Left cardiac atrium (tissue), 4 donors: ENCODE data around the gene SKI. TPM values are rescaled to one million over a fixed set of nuclear protein-coding genes. Genes with fewer than 3 reads are reported as not detected.
A peak's percentile ranks its signal among the peaks of the same experiment; 100 is the strongest.
"Not testable (repeated sequence)": the region's sequence is repeated elsewhere in the genome, so short reads cannot be mapped to it uniquely, and the experiment has no call there.

Experiments used
- ATAC-seq, 2 donors: fragments of 200-7000 bp; cut with Tn5 transposase; one replicate each; pipeline ENCODE4 v1.9.1; 2020; ENCODE audit warnings: mild to moderate bottlenecking in 2 of 2, moderate library complexity in 2 of 2
- DNase-seq: peaks from one replicate; pipeline ENCODE4 v3.0.0-alpha.2; 2020
- intact Hi-C, 2 donors: fragments of 100-400 bp; cut with DNase I; formaldehyde crosslinking; loops; one replicate each; pipeline versions ENCODE4 v1.14.1 to v1.15.1; 2022 to 2023
- total RNA-seq, 2 donors: library from RNA; stranded (reverse); fragmentation: NEBNext Ultra II Directional; extraction: Animal tissue kit (Norgen Biotek cat#: 25700); gene quantifications; one replicate each; pipeline ENCODE4 v1.2.1, GENCODE V29; 2021
- donor health status: DM: no; HTN: yes; CAD: no.
- donor health status: DM: no; HTN: yes; CAD: no; lungs with severe emphysema.
- donor health status: DM: yes; HTN: yes; CAD: no.
- donor health status: Dilated cardiomyopathy.

Gene SKI
- total RNA-seq, 2 donors from 2014 or later: 47.1 to 66.9 TPM

- ATAC-seq (no peak), DNase-seq (no peak)
- intact Hi-C loops: no loop called here
These were observed 66.1 kb downstream of the SKI start for GRCh38 chr1:2294033-2294724.

GRCh38 chr1:2294725-2295078, 66.6 kb downstream of the SKI start:
- DNase-seq: no peak
- intact Hi-C loops: no loop called here
- no peak for ATAC-seq

- intact Hi-C loops: no loop called here
- DNase-seq (no peak), ATAC-seq (no peak)
These were observed 67.4 kb downstream of the SKI start for GRCh38 chr1:2295526-2295925.

DNA sequence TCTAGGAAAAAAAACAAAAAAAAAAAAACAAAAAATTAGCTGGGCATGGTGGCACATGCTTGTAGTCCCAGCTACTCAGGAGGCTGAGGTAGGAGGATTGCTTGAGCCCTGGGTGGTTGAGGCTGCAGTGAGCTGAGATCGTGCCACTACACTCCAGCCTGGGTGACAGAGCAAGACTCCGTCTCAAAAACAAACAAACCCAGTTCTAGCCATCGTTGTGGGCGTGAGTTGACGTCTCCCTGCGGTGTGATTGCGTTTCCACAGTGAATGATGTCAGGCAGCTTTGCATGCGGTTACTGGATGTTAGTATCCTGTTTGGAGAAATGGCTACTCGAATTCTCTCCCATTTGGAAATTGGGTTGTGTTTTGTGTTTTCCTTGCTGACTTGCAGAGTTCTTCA, 68.1 kb downstream of the SKI start:
- intact Hi-C loops, DNase-seq, ATAC-seq: not testable (repeated sequence)

GRCh38 chr1:2296614-2297013, 68.5 kb downstream of the SKI start:
- DNase-seq (no peak), ATAC-seq (no peak)
- intact Hi-C loops: no loop called here

DNA sequence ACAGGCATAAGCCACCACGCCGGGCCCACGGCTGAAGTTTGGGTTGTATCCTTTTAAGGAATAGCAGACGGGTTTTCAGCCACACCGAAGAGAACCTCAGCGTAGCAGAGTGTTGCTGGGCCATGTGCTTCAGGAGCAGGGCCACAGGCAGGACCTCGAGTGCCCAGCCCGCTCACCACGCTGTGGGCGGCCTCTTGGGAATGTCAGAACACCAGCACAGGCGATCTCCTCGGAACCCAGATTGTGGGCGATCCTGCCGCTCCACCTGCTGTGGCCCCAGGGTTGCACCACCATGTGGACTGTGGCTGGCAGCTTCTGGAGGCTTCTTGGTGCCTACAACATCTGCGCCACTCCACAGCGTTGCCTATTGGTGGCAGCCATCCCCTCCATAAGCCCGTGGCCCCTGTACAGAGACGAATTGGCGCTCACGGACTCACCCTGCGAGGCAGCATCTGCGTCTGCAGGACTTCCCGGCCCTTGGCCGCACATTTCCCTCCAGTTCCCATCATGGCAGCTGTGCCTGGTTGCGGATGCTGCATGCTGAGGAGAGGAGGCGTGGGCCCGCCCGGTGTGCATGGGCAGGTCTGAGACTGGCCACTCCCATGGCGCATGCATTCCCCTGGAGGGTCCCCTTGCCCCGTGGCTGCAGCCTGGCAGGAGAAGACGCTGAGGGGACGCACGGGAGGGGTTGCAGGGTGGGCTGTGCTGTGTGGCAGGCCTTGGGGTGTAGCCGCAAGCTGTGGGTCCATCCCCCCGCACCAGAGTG, 69.3 kb downstream of the SKI start:
- intact Hi-C loops: no loop called here
- ATAC-seq: no peak
- DNase-seq: no peak

DNA sequence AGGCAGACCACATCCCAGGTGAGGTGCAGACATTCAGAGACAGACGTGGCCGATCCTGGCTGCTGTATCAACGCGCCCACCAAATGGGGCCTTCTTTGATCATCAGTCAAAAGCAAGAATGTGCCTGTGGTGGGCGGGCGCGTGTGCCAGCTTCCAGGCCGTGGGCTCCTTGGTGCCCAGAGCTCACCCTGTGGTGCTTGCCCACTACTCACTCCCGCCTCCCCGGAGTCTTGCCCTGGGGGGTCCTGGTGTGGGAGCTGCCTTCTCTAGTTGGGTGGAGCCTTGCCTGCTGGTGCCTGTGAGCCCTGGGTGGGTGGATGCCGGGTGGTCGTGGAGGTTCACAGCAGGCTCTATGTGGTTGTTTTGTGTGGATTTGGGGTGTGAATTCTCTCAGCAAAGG, 70.6 kb downstream of the SKI start:
- ATAC-seq (no peak), DNase-seq (no peak)
- intact Hi-C loops: no loop called here

- DNase-seq (peak; percentile 79), ATAC-seq (peak; percentile 53 to 79)
- intact Hi-C loops: no loop called here
These were observed 71.1 kb downstream of the SKI start for GRCh38 chr1:2299131-2299627.

GRCh38 chr1:2300004-2300771, 72.1 kb downstream of the SKI start:
- peak in 1 of 2 donors; percentile 5 for ATAC-seq
- intact Hi-C loops: loop anchor here (5.0 to 10.0 kb wide), 2 partner anchors 65 to 68 kb away; no protein-coding TSS in a partner anchor

GRCh38 chr1:2300851-2301606, 72.9 kb downstream of the SKI start:
- intact Hi-C loops: loop anchor here (5.0 to 10.0 kb wide), 2 partner anchors 66 to 69 kb away; no protein-coding TSS in a partner anchor
- peak; percentile 53 to 66 for ATAC-seq
- DNase-seq: peak; percentile 93

More at GRCh38 chr1:2300004-2300771, 72.1 kb downstream of the SKI start:
- no peak for DNase-seq

DNA sequence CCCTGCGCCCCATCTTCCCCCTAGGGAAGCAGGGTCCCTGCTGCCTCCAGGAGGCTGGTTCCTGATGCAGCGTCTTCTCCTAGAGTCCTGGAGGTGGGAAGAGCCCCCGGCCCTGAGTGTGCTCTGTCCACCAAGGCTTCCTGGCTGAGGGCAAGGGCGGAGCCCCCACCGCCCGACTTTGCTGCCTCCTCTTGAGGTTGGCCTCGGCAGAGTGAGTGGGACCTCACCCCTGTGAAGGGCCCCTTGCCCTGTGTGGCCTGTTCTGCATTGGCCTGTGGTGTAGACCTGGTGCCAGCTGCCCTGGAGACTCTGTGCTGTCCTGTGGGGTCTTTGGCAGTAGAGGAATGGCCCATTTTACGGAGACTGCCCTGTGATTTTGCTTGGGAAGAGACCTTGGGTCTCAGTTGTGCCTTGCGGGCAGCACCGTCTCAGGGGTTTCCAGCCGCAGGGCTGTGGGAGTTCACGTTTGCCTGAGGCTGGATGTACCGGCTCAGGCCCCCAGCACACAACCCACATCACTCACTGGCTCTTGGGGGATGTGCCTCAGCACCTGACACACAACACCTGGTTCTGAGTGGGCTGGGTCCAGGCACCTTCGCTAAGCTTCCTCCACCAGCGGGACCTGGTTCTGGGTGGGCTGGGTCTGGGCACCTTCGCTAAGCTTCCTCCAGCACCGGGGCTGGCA, 73.6 kb downstream of the SKI start:
- intact Hi-C loops: loop anchor here (5.0 to 10.0 kb wide), 2 partner anchors 67 to 69 kb away; no protein-coding TSS in a partner anchor

DNA sequence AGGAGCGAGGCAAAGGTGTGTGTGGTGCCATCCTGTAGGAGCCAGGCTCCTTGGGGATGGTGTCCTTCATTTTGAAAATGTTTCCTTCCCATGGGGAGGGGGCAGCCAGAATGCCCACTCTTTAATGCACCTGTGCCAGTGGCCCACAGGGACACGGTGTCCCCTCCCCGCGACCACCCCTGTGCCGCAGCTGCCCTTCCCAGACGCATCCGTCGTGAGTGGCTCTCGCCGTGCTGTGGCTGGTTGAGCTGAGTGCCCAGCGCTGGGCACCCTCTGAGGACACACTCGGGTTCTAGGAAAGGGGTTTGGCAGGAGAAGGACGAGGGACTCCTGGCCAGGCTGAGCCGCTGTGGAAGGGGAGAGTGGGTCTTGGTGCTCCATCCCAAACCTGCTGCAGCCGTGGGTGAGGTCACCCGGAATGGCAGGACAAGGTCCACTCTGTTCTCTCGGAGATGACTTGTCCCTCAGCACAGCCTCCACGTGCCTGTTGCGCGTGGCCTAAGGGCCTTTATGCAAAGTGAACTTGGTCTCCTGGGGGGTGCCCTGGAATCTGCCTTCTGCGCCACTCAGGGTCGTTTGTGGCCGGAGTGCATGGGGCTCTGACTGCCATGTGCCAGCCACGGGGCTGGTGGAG, 74.3 kb downstream of the SKI start:
- ATAC-seq (no peak), DNase-seq (no peak)
- intact Hi-C loops: loop anchor here (5.0 to 10.0 kb wide), 2 partner anchors 68 to 70 kb away; no protein-coding TSS in a partner anchor

More for the DNA sequence above, 73.6 kb downstream of the SKI start:
- no peak for ATAC-seq
- no peak for DNase-seq

DNA sequence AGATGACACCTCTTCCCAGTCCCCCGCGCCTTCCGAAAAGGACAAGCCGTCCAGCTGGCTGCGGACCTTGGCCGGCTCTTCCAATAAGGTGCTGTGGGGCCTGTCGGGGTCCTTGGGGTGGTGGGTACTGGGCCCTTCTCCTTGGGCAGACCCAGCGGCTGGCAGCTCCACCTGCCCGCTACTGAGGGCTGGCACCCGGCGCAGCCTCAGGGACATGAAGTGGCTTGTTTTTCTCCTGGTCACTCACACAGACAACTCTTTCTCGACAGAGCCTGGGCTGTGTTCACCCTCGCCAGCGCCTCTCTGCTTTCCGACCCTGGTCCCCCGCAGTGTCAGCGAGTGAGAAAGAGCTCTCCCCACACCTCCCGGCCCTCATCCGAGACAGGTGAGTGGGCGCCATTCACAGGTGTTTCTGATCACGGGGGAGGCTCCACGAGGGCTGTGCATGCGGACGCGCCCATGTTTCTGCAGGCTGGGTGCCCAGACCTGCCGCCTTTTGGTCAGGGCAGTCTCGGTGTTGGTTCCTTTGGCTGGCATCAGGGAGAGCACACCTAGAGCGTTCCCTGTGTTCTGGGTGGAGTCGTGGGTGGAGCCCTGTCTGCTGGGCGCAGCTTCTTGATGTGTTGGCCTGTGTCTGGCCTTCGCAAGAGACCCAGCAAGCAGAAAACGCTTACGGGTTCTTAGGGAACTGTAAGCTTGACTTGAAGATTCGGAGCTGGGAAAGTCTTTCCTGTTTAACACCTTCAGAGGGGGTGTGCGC, 75.1 kb downstream of the SKI start:
- ATAC-seq: no peak
- intact Hi-C loops: loop anchor here (5.0 to 10.0 kb wide), 2 partner anchors 68 to 71 kb away; no protein-coding TSS in a partner anchor
- DNase-seq: no peak

DNA sequence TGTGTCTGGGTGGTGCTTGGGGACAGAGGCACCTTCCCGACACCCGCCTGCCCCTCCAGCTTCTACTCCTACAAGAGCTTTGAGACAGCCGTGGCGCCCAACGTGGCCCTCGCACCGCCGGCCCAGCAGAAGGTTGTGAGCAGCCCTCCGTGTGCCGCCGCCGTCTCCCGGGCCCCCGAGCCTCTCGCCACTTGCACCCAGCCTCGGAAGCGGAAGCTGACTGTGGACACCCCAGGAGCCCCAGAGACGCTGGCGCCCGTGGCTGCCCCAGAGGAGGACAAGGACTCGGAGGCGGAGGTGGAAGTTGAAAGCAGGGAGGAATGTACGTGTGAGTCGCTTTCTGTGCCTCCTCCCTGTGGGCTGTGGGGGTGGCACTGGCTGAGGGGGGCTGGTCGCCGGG, 75.7 kb downstream of the SKI start:
- ATAC-seq (no peak), DNase-seq (no peak)
- intact Hi-C loops: loop anchor here (5.0 to 10.0 kb wide), 2 partner anchors 69 to 71 kb away; no protein-coding TSS in a partner anchor

DNA sequence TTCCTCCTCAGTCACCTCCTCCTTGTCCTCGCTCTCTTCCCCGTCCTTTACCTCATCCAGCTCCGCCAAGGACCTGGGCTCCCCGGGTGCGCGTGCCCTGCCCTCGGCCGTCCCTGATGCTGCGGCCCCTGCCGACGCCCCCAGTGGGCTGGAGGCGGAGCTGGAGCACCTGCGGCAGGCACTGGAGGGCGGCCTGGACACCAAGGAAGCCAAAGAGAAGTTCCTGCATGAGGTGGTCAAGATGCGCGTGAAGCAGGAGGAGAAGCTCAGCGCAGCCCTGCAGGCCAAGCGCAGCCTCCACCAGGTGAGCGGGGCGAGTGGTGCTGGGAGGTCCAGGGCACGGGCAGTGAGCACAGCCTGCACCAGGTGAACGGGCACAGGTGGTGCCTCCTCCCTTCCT, 76.2 kb downstream of the SKI start:
- ATAC-seq (no peak), DNase-seq (no peak)
- intact Hi-C loops: loop anchor here (5.0 to 10.0 kb wide), 2 partner anchors 69 to 72 kb away; no protein-coding TSS in a partner anchor

DNA sequence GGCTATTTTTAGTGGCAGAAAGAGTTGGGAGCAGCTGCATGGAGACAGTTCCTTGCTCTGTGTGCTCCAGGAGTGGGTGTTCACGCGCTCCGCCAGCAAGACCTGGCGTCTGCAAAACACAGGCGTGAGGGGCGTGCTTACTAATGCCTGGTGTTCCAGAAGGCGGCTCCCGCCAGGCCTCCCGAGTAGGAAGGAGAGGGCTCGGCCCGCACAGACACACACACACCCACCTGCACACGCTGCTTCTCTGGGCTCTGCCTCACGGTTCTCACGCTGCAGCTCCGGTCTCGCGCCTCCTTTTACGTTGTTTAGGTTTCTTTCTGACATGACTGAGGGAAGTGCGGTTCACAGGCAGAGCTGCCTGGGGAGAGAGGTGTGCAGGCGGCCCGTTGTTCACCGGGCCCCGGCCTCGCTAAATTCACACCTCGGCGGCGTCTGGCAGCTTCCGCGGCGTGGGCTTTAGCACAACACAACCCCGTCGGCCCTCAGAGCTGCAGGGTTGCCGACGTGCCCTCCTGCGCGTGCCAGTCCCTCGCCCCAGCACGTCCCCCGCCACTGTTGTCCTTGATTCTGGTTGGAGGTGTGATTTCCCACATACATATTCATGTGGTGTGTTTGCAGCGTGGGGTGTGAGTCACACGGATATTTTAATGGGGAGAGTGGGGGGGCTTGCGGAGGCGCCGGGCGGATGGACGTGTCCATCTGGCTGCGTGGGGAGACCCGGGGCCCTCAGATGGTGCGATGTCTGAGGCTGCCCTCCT, 77.0 kb downstream of the SKI start:
- intact Hi-C loops: loop anchor here (5.0 to 10.0 kb wide), 2 partner anchors 70 to 73 kb away; no protein-coding TSS in a partner anchor
- ATAC-seq: peak; percentile 2 to 9
- no peak for DNase-seq
